ENCODE data around the gene INMT. TPM values are rescaled to one million over a fixed set of nuclear protein-coding genes. Genes with fewer than 3 reads are reported as not detected.

Gene INMT
- total and polyA plus RNA-seq, 2 donors from 2014 or later, result 34.5 to 44.8 TPM

DNA sequence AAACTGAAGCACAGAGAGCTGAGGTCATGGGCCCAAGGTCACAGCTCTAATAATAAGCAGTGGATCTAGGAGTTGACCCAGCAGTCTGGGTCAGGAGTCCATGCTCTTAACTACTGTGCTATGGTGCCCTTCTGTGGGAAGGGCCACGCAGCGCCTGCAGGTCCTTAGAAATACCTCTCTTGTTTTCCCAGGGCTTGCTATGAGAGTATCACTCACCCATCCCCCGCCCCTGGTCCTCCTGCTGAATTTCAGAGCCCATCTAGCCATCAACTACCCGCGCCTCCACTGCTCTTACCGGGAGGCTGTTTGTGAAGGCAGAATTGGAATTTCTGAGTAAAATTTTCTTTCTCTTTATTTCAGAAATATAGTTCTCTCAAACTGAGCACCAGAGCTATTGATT lies 42.4 kb upstream of the INMT start:
- TF ChIP-seq, protein P1, sequence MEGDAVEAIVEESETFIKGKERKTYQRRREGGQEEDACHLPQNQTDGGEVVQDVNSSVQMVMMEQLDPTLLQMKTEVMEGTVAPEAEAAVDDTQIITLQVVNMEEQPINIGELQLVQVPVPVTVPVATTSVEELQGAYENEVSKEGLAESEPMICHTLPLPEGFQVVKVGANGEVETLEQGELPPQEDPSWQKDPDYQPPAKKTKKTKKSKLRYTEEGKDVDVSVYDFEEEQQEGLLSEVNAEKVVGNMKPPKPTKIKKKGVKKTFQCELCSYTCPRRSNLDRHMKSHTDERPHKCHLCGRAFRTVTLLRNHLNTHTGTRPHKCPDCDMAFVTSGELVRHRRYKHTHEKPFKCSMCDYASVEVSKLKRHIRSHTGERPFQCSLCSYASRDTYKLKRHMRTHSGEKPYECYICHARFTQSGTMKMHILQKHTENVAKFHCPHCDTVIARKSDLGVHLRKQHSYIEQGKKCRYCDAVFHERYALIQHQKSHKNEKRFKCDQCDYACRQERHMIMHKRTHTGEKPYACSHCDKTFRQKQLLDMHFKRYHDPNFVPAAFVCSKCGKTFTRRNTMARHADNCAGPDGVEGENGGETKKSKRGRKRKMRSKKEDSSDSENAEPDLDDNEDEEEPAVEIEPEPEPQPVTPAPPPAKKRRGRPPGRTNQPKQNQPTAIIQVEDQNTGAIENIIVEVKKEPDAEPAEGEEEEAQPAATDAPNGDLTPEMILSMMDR (IDR thresholded peaks at IDR 0.05; ENCODE audit: borderline replicate concordance, extremely low read depth, insufficient read depth), result no peak
- no peak overlapping the region for H3K4me3 ChIP-seq (ENCODE audit: low read length in 3 of 3)
- H3K4me1 ChIP-seq (ENCODE audit: control insufficient read depth in 2 of 3, insufficient read depth in 2 of 3, low read depth in 1 of 3, low read length in 3 of 3), result no peaks in the 10 kb centered on the region
- intact Hi-C loops (cut with DNase I), result no loop called here
- H3K9me3 ChIP-seq (ENCODE audit: control insufficient read depth in 2 of 3, insufficient read depth in 1 of 3, low read length in 3 of 3), result no peaks in the 10 kb centered on the region
- no peak overlapping the region for H3K9ac ChIP-seq (ENCODE audit: low read length in 3 of 3)
- no peaks in the 10 kb centered on the region for H3K27me3 ChIP-seq (ENCODE audit: control insufficient read depth, insufficient read depth, low read length)
- H3K36me3 ChIP-seq (ENCODE audit: control insufficient read depth in 2 of 3, insufficient read depth in 3 of 3, low read length in 3 of 3), result no peaks in the 10 kb centered on the region
- no peak overlapping the region for H3K27ac ChIP-seq (ENCODE audit: low read depth in 2 of 2, low read length in 2 of 2)
- FAIRE-seq (no peak), DNase-seq (peak in 1 of 5 donors; percentile 24)

DNA sequence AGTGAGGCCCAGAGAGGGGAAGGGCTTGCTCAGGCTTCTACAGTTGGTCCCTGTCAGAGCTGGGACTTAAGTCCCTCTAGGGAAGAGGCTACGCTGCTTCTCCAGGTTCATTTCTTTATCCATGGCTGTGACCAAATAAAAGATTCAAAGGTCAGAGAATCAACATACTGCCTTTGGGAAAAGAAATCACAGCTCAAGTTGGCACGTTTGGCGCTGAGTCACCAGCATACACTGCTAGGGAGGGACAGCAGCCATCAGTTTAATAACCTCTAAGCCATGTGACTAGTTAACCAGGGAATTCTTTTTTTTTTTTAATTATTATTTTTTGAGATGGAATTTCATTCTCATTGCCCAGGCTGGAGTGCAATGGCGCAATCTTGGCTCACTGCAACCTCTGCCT lies 41.3 kb upstream of the INMT start:
- DNase-seq, result peak in 1 of 5 donors; percentile 2
- no peaks in the 10 kb centered on the region for H3K9me3 ChIP-seq (ENCODE audit: control insufficient read depth in 2 of 3, insufficient read depth in 1 of 3, low read length in 3 of 3)

DNA sequence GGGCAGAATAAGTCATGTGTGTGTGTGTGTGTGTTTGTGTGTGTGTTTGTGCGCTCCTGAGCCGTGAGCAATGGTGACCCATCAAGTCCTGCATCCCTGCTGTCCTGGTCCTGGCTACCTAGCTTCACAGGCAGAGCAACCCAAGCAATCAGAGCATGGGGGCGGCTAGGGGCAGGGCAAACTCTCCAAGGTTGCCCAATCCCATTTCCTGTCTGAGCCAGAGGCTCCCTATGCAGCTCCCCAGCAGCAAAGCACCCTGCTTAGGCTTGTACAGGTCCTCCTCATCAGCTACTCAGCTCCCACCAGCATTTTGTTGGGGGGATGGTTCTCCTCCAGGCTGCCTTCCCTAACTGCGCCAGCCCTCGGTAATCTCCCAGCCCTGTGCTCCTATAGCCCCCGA lies 38.5 kb upstream of the INMT start:
- H3K4me1 ChIP-seq (ENCODE audit: control insufficient read depth in 2 of 3, insufficient read depth in 2 of 3, low read depth in 1 of 3, low read length in 3 of 3), result no peaks in the 10 kb centered on the region
- FAIRE-seq (no peak), DNase-seq (peak in 1 of 5 donors; percentile 33)
- no peaks in the 10 kb centered on the region for H3K36me3 ChIP-seq (ENCODE audit: control insufficient read depth in 2 of 3, insufficient read depth in 3 of 3, low read length in 3 of 3)
- no peaks in the 10 kb centered on the region for H3K9me3 ChIP-seq (ENCODE audit: control insufficient read depth in 2 of 3, insufficient read depth in 1 of 3, low read length in 3 of 3)
- intact Hi-C loops (cut with DNase I), result no loop called here
- no peak overlapping the region for H3K27ac ChIP-seq (ENCODE audit: low read depth in 2 of 2, low read length in 2 of 2)
- no peak overlapping the region for H3K4me3 ChIP-seq (ENCODE audit: low read length in 3 of 3)
- no peaks in the 10 kb centered on the region for H3K27me3 ChIP-seq (ENCODE audit: control insufficient read depth, insufficient read depth, low read length)
- TF ChIP-seq, protein P1 (IDR thresholded peaks at IDR 0.05; ENCODE audit: borderline replicate concordance, extremely low read depth, insufficient read depth), result no peak
- H3K9ac ChIP-seq (ENCODE audit: low read length in 3 of 3), result no peak overlapping the region

More for the DNA sequence above, 41.3 kb upstream of the INMT start:
- Histone ChIP-seq H3K4me3 (ENCODE audit: low read length in 3 of 3) (no peak overlapping the region), H3K36me3 (ENCODE audit: control insufficient read depth in 2 of 3, insufficient read depth in 3 of 3, low read length in 3 of 3) (no peaks in the 10 kb centered on the region), H3K27ac (ENCODE audit: low read depth in 2 of 2, low read length in 2 of 2) (no peak overlapping the region), H3K9ac (ENCODE audit: low read length in 3 of 3) (no peak overlapping the region), H3K27me3 (ENCODE audit: control insufficient read depth, insufficient read depth, low read length) (no peaks in the 10 kb centered on the region), H3K4me1 (ENCODE audit: control insufficient read depth in 2 of 3, insufficient read depth in 2 of 3, low read depth in 1 of 3, low read length in 3 of 3) (no peaks in the 10 kb centered on the region)
- intact Hi-C loops (cut with DNase I), result no loop called here
- FAIRE-seq, result no peak
- TF ChIP-seq, protein P1 (IDR thresholded peaks at IDR 0.05; ENCODE audit: borderline replicate concordance, extremely low read depth, insufficient read depth), result no peak

DNA sequence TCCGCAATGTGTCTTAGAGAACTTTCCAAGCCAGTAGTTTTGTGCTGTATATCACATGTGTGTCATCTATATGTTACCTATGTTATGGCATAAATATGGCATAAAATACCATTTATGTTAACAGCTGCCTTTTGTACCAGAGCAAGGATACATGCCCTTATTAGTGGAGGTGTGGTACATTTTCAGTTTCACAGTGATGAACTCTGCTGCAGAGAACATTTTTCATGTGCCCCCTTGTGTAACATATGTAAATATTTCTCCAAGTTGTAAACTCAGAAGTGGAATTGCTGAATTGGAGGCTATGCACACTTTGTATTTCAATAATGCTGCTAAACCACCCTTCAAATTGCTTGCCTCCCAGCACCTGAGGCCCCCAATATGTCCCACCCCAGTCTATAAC lies 37.8 kb upstream of the INMT start:
- H3K27ac ChIP-seq (ENCODE audit: low read depth in 2 of 2, low read length in 2 of 2), result no peak overlapping the region
- no peaks in the 10 kb centered on the region for H3K9me3 ChIP-seq (ENCODE audit: control insufficient read depth in 2 of 3, insufficient read depth in 1 of 3, low read length in 3 of 3)
- DNase-seq (no peak), FAIRE-seq (no peak)
- intact Hi-C loops (cut with DNase I), result no loop called here
- no peak overlapping the region for H3K4me3 ChIP-seq (ENCODE audit: low read length in 3 of 3)
- H3K9ac ChIP-seq (ENCODE audit: low read length in 3 of 3), result no peak overlapping the region
- TF ChIP-seq, protein P1 (IDR thresholded peaks at IDR 0.05; ENCODE audit: borderline replicate concordance, extremely low read depth, insufficient read depth), result no peak
- no peaks in the 10 kb centered on the region for H3K27me3 ChIP-seq (ENCODE audit: control insufficient read depth, insufficient read depth, low read length)
- H3K36me3 ChIP-seq (ENCODE audit: control insufficient read depth in 2 of 3, insufficient read depth in 3 of 3, low read length in 3 of 3), result no peaks in the 10 kb centered on the region
- no peaks in the 10 kb centered on the region for H3K4me1 ChIP-seq (ENCODE audit: control insufficient read depth in 2 of 3, insufficient read depth in 2 of 3, low read depth in 1 of 3, low read length in 3 of 3)
